LNCaP clone FGC (cell line): ENCODE results near the gene PSMB3.
"Not testable (repeated sequence)": the region's sequence is repeated elsewhere in the genome, so short reads cannot be mapped to it uniquely, and the experiment has no call there.

Experiments used
- DNase-seq: peaks from one replicate; pipeline ENCODE4 v3.0.0-alpha.2; 2011; ENCODE audit warnings: low read depth
- H3K4me3 ChIP-seq: 2 replicates; pipeline ENCODE4 v1.5.1; 2011; ENCODE audit warnings: mild to moderate bottlenecking, low read depth, low read length, control low read depth
- TF ChIP-seq, protein P1 (sequence below): IDR thresholded peaks from 2 replicates; pipeline ENCODE4 v1.5.1; 2012; ENCODE audit warnings: mild to moderate bottlenecking; ENCODE audit not compliant: control insufficient read depth, insufficient read depth; ENCODE audit errors: extremely low read depth

The PSMB3 gene

DNA sequence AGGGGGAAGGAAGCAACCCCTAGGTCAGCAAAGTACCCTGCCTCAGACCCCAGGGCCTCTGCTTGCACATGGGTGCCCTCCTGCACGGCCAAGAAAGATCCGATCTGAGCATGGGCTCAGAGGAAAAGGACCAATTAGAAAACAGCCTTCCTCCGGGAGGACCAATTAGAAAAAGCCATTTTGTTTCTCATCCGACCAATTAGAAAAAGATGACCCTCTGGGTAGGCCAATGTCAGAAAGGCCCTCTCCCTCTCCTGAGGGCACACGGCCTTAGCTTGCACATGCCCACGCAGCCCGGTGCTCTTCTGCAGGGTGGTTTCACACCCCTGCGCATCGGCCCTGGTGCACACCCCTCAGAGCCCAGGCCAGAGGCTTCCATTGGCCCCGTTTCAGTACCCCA is 27.5 kb upstream of the PSMB3 start:
- TF ChIP-seq, protein P1, sequence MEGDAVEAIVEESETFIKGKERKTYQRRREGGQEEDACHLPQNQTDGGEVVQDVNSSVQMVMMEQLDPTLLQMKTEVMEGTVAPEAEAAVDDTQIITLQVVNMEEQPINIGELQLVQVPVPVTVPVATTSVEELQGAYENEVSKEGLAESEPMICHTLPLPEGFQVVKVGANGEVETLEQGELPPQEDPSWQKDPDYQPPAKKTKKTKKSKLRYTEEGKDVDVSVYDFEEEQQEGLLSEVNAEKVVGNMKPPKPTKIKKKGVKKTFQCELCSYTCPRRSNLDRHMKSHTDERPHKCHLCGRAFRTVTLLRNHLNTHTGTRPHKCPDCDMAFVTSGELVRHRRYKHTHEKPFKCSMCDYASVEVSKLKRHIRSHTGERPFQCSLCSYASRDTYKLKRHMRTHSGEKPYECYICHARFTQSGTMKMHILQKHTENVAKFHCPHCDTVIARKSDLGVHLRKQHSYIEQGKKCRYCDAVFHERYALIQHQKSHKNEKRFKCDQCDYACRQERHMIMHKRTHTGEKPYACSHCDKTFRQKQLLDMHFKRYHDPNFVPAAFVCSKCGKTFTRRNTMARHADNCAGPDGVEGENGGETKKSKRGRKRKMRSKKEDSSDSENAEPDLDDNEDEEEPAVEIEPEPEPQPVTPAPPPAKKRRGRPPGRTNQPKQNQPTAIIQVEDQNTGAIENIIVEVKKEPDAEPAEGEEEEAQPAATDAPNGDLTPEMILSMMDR: no peak
- DNase-seq: no peak

GRCh38 chr17:38726145-38726544 is 26.4 kb upstream of the PSMB3 start:
- not testable (repeated sequence) for H3K4me3 ChIP-seq, DNase-seq

More for the DNA sequence above, 27.5 kb upstream of the PSMB3 start:
- H3K4me3 ChIP-seq: no peak overlapping the region

DNA sequence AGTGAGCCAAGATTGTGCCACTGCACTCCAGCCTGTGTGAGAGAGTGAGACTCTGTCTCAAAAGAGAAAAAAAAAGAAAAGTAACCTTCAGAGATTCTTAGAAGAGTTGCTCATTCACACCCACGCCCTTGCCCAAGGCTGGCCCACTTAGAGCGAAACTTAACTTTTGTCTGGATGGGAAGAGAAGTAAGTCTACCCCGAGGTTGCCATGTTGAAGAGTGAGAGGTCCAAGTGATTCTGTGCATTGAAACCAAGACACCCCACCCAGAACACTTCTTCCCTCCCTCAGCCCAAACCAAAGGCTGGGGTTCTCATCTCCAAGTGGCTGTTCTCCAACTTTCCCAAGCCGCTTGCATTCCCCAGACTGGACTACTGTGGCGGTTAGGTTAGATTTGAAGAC is 24.8 kb upstream of the PSMB3 start:
- TF ChIP-seq, protein P1: no peak
- DNase-seq: no peak
- no peak overlapping the region for H3K4me3 ChIP-seq

GRCh38 chr17:38728290-38728831 is 24.2 kb upstream of the PSMB3 start:
- H3K4me3 ChIP-seq: no peak overlapping the region
- TF ChIP-seq, protein P1: no peak
- no peak for DNase-seq

GRCh38 chr17:38729368-38729885 is 23.1 kb upstream of the PSMB3 start:
- no peak for DNase-seq
- TF ChIP-seq, protein P1: no peak
- peak overlapping the region; percentile 52 for H3K4me3 ChIP-seq

DNA sequence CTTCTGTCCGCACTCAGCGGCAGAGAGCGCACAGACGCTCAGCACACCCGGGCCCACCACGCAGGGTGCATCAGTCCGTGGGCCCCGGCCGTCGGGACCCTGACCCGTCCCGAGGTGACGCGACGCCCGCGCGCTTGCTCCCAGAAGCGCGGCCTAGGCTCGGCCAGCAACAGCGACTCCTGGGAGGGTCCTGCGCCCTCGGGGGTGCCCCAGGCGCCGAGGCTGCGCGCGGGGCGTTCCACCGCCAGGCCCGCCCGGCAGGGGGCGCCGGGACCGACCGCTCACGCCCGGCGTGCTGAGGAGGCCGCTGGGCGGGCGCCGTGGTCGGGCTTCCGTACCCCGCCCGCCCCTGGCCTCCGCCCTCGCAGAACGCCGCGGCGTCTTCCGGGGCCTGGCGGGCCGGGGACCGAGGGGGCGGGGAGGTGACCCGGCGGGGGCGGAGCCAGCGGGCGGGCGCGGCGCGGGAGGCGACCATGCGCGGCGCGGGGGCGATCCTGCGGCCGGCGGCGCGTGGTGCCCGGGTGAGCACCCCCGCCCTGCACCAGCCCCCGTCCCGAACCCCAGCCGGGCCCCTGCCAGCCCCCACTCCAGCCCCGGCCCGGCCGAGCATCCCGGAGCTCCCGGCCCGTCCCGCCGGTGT is 22.5 kb upstream of the PSMB3 start, which contains the start of gene CISD3:
CISD3 (plus strand) TSS at position 456 of the 640 bp plus-strand sequence; CDS start at position 474, 18 bp downstream.
- peak within 1 kb of the TSS; percentile 88 for H3K4me3 ChIP-seq
- no peak for DNase-seq
- TF ChIP-seq, protein P1: peak; percentile 84

DNA sequence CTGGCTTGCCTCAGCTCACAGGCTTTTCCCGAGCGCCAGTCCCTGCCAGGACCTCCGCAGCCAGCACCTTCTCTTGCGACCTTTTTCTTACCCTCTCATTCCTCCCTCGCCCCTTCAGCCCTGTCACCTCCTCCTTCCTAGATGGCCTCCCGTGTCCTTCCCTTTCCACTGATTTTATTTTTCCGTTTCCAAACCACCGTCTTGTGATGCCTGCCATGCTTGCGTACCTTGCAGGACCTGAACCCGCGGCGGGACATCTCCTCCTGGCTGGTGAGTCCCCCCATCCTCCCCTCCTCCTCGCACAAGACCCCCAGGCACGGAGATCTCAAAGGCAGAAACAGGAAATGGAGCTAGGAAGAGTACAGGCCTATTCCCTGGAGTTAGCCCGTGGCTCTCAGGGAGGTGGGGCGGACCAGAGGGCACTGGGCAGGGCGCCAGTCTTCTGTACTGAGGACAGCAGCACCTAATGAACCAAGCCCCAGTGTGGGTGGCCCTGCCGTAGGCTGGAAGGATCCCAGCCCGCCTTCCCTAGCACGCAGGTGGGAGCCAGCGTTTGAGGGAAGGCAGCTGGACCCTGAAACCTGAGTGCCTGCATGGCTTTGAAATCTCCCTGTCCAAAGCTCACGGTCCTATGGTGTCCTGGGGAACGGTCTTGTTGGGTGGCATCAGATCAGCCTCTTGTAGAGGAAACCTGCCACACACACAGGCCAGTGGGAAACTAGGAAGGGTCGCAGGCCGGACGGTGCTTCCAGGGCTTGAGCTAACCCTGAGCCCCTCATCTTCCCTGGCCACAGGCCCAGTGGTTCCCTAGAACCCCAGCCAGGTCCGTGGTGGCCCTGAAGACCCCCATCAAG is 21.8 kb upstream of the PSMB3 start:
- TF ChIP-seq, protein P1: no peak
- H3K4me3 ChIP-seq: peak overlapping the region; percentile 88
- peak; percentile 70 for DNase-seq
